T-cell (primary cell): ENCODE results near the gene GPNMB. TPM values are rescaled to one million over a fixed set of nuclear protein-coding genes. Genes with fewer than 3 reads are reported as not detected.

Experiments
- ATAC-seq, 4 experiments: fragments of 200-7000 bp in 3 of 4; fragments of 150-1000 bp in 1 of 4; cut with Tn5 transposase; replicated peaks in 1 of 4; 1 replicate in 3 of 4; 2 replicates in 1 of 4; pipeline ENCODE4 v1.10.0; 2021; ENCODE audit warnings: moderate library complexity in 3 of 4, mild to moderate bottlenecking in 2 of 4, moderate number of reproducible peaks in 1 of 4
- CTCF ChIA-PET, 2 donors: fragments of 300-600 bp; sonication (Branson Sonifier 250); formaldehyde crosslinking; loops; one replicate each; lab custom pipeline; 2022; ENCODE audit warnings: antibody characterized with exemption in 2 of 2; lab: Charles Lee
- POLR2A ChIA-PET, 2 donors: fragments of 300-600 bp; sonication (Branson Sonifier 250); formaldehyde crosslinking; loops; one replicate each; lab custom pipeline; 2022; ENCODE audit warnings: antibody characterized with exemption in 2 of 2; lab: Charles Lee
- DNase-seq, 35 experiments: peaks; one replicate each; pipeline versions ENCODE4 v3.0.0 to v3.0.0-alpha.2; 2013 to 2023
- H3K27ac ChIP-seq: one replicate; pipeline ENCODE4 v1.5.1; 2013; ENCODE audit warnings: low read length
- H3K27me3 ChIP-seq, 2 experiments: replicated peaks in 1 of 2; 1 replicate in 1 of 2; 2 replicates in 1 of 2; pipeline versions ENCODE4 v1.6.1 to v1.7.0; 2013; ENCODE audit warnings: low read length in 1 of 2, mixed read lengths in 1 of 2; ENCODE audit not compliant: control insufficient read depth in 2 of 2, insufficient read depth in 2 of 2; ENCODE audit errors: extremely low read depth in 1 of 2
- H3K36me3 ChIP-seq, 2 donors: 1 replicate in 1 of 2; 2 replicates in 1 of 2; pipeline versions ENCODE4 v1.6.1 to v1.7.0; 2013; ENCODE audit warnings: low read length in 1 of 2; ENCODE audit not compliant: control insufficient read depth in 2 of 2, insufficient read depth in 1 of 2; ENCODE audit errors: extremely low read depth in 1 of 2
- H3K4me1 ChIP-seq, 2 experiments: 1 replicate in 1 of 2; 2 replicates in 1 of 2; pipeline versions ENCODE4 v1.6.1 to v1.7.0; 2013; ENCODE audit warnings: low read length in 2 of 2, mixed read lengths in 1 of 2; ENCODE audit not compliant: insufficient read depth in 2 of 2, control insufficient read depth in 1 of 2; ENCODE audit errors: extremely low read depth in 1 of 2
- H3K4me3 ChIP-seq, 2 donors: 1 replicate in 1 of 2; 2 replicates in 1 of 2; pipeline versions ENCODE4 v1.5.1 to v1.7.0; 2013; ENCODE audit warnings: mild to moderate bottlenecking in 2 of 2, low read length in 1 of 2, moderate library complexity in 1 of 2; ENCODE audit not compliant: control insufficient read depth in 1 of 2; ENCODE audit errors: extremely low read depth in 1 of 2
- H3K9me3 ChIP-seq: 2 replicates; pipeline ENCODE4 v1.7.0; 2013
- H3K27ac Mint-ChIP-seq, 2 donors: one replicate each; pipeline ENCODE4 v1.8.0; 2020 to 2021; ENCODE audit warnings: mild to moderate bottlenecking in 2 of 2, mixed read lengths in 2 of 2
- H3K27me3 Mint-ChIP-seq, 2 donors: one replicate each; pipeline ENCODE4 v1.8.0; 2021 to 2022; ENCODE audit warnings: mixed read lengths in 2 of 2
- H3K36me3 Mint-ChIP-seq: one replicate; pipeline ENCODE4 v1.8.0; 2021; ENCODE audit warnings: mixed read lengths
- H3K4me1 Mint-ChIP-seq, 3 donors: one replicate each; pipeline ENCODE4 v1.8.0; 2020 to 2022; ENCODE audit warnings: mixed read lengths in 3 of 3, mild to moderate bottlenecking in 1 of 3
- H3K4me3 Mint-ChIP-seq, 3 donors: one replicate each; pipeline ENCODE4 v1.8.0; 2020 to 2022; ENCODE audit warnings: mild to moderate bottlenecking in 3 of 3, mixed read lengths in 3 of 3, moderate library complexity in 3 of 3
- H3K9me3 Mint-ChIP-seq, 3 donors: one replicate each; pipeline ENCODE4 v1.8.0; 2020 to 2022; ENCODE audit warnings: mixed read lengths in 3 of 3
- WGBS: methylation state at CpG from one replicate; pipeline ENCODE4 v1.1.5; 2013; ENCODE audit warnings: missing lambda C conversion rate; ENCODE audit not compliant: insufficient coverage; 5-methylcytosine and 5-hydroxymethylcytosine counted together
- total RNA-seq, 35 experiments: library from RNA in 6 of 35; stranded (reverse) in 6 of 35; fragments of 120-200 nt in 1 of 35; gene quantifications; one replicate each; pipeline versions ENCODE4 v1.2.1 to v1.2.4 and lab custom pipeline; 2013 to 2026

The GPNMB gene
- total RNA-seq, 5 donors from 2014 or later (not counting 1 experiment from before 2014, with no cell fraction given) = 0.76 to 1.4 (median 0.82) TPM; not detected in 2

GRCh38 chr7:23268746-23269145 is 22.2 kb downstream of the GPNMB start:
- WGBS = 76% methylated on average over 3 of the region's 4 CpGs
- H3K4me1 ChIP-seq = peaks cover 0 to 7% of the 10 kb centered on the region in 2 experiments

GRCh38 chr7:23272275-23272674 is 25.7 kb downstream of the GPNMB start:
- H3K27ac ChIP-seq = no peak overlapping the region
- H3K27me3 Mint-ChIP-seq = peaks cover 4 to 13% of the 10 kb centered on the region in 2 donors
- CTCF ChIA-PET = interaction anchor here (0.6 to 4.4 kb wide), 29 partner anchors 9 to 443 kb away, joined by 3 to 41 read pairs (median 4); partner anchors contain the start of genes MALSU1 (in 1 of the 2) and NUP42 (in 1 of the 2)
- ATAC-seq (no peak), DNase-seq (no peak)
- POLR2A ChIA-PET = no interaction called here
- WGBS = 100% methylated on average over 2 of the region's 2 CpGs
- H3K4me1 Mint-ChIP-seq = peaks cover 7 to 15% (median 13%) of the 10 kb centered on the region in 3 donors
- H3K9me3 ChIP-seq = no peaks in the 10 kb centered on the region
- H3K36me3 Mint-ChIP-seq = no peaks in the 10 kb centered on the region
- no peak overlapping the region for H3K4me3 ChIP-seq
- no peak overlapping the region for H3K4me3 Mint-ChIP-seq
- H3K27me3 ChIP-seq = peaks cover 0 to 8% of the 10 kb centered on the region in 2 experiments
- peaks cover 0 to 7% of the 10 kb centered on the region in 2 experiments for H3K4me1 ChIP-seq
- H3K27ac Mint-ChIP-seq = no peak overlapping the region
- no peaks in the 10 kb centered on the region for H3K9me3 Mint-ChIP-seq
- H3K36me3 ChIP-seq = no peaks in the 10 kb centered on the region

More at GRCh38 chr7:23268746-23269145, 22.2 kb downstream of the GPNMB start:
- Mint-ChIP-seq H3K9me3 (no peaks in the 10 kb centered on the region), H3K36me3 (no peaks in the 10 kb centered on the region), H3K4me1 (peaks cover 7 to 15% (median 13%) of the 10 kb centered on the region in 3 donors), H3K27ac (no peak overlapping the region), H3K4me3 (no peak overlapping the region), H3K27me3 (peaks cover 4 to 13% of the 10 kb centered on the region in 2 donors)
- Histone ChIP-seq H3K27me3 (peaks cover 0 to 15% of the 10 kb centered on the region in 2 experiments), H3K27ac (no peak overlapping the region), H3K4me3 (no peak overlapping the region), H3K36me3 (no peaks in the 10 kb centered on the region), H3K9me3 (no peaks in the 10 kb centered on the region)
- POLR2A ChIA-PET = no interaction called here
- CTCF ChIA-PET = interaction anchor here (0.6 to 1.7 kb wide), 4 partner anchors 9 to 252 kb away, joined by 3 to 4 read pairs (median 3); no protein-coding TSS in a partner anchor
- DNase-seq (no peak), ATAC-seq (no peak)

- H3K27me3 Mint-ChIP-seq = peaks cover 4 to 13% of the 10 kb centered on the region in 2 donors
- 0% methylated on average over 2 of the region's 11 CpGs for WGBS
- no peak overlapping the region for H3K27ac Mint-ChIP-seq
- no peaks in the 10 kb centered on the region for H3K9me3 ChIP-seq
- peak; percentile 98 to 99 (median 98) for ATAC-seq
- peaks cover 7 to 15% (median 13%) of the 10 kb centered on the region in 3 donors for H3K4me1 Mint-ChIP-seq
- DNase-seq = peak; percentile 67 to 92 (median 84)
- peaks cover 0 to 7% of the 10 kb centered on the region in 2 experiments for H3K4me1 ChIP-seq
- peak overlapping the region; percentile 46 to 50 (median 47) for H3K4me3 Mint-ChIP-seq
- peaks cover 0 to 8% of the 10 kb centered on the region in 2 experiments for H3K27me3 ChIP-seq
- no peak overlapping the region for H3K4me3 ChIP-seq
- ChIA-PET CTCF (interaction anchor here (0.5 to 4.4 kb wide), 44 partner anchors 10 to 1813 kb away, joined by 3 to 41 read pairs (median 4); partner anchors contain the start of genes MALSU1 (in 1 of the 2) and NUP42 (in 1 of the 2)), POLR2A (interaction anchor here in 1 of 2 donors (0.5 to 0.6 kb wide), 2 partner anchors 413 to 1294 kb away, joined by 3 to 5 read pairs; no protein-coding TSS in a partner anchor)
- no peaks in the 10 kb centered on the region for H3K36me3 Mint-ChIP-seq
- H3K36me3 ChIP-seq = no peaks in the 10 kb centered on the region
- H3K9me3 Mint-ChIP-seq = no peaks in the 10 kb centered on the region
- H3K27ac ChIP-seq = no peak overlapping the region
Measured at GRCh38 chr7:23273141-23273599, 26.6 kb downstream of the GPNMB start.

DNA sequence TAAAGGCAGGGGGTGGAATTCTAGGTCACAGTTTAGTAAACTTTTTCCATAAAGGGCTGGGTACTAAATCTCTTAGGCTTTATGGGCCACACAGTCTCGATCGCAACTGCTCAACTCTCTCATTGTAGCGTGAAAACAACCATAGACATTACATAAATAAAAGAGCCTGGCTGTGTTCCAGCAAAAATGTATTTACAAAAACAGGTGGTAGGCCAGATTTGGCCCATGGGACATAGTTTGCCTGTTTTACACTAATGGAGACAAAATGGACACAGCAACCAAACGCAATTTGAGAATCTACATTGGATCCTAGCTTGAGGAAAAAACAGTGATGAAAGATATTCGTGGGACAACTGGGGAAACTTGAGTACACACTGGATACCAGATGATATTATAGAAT is 29.3 kb downstream of the GPNMB start:
- no peaks in the 10 kb centered on the region for H3K36me3 ChIP-seq
- Mint-ChIP-seq H3K27me3 (peaks cover 0 to 3% of the 10 kb centered on the region in 2 donors), H3K4me1 (peaks cover 7 to 15% (median 13%) of the 10 kb centered on the region in 3 donors), H3K27ac (no peak overlapping the region), H3K4me3 (no peak overlapping the region), H3K9me3 (no peaks in the 10 kb centered on the region), H3K36me3 (no peaks in the 10 kb centered on the region)
- ChIA-PET POLR2A (no interaction called here), CTCF (interaction anchor here (0.6 to 2.1 kb wide), 6 partner anchors 12 to 44 kb away, joined by 3 to 8 read pairs (median 4); no protein-coding TSS in a partner anchor)
- DNase-seq = no peak
- ATAC-seq = no peak
- peaks cover 0 to 7% of the 10 kb centered on the region in 2 experiments for H3K4me1 ChIP-seq
- H3K27me3 ChIP-seq = peaks cover 0 to 7% of the 10 kb centered on the region in 2 experiments
- no peaks in the 10 kb centered on the region for H3K9me3 ChIP-seq
- no peak overlapping the region for H3K4me3 ChIP-seq
- H3K27ac ChIP-seq = no peak overlapping the region
- 100% methylated on average over 1 of the region's 5 CpGs for WGBS

GRCh38 chr7:23276376-23276775 is 29.8 kb downstream of the GPNMB start:
- no peak overlapping the region for H3K27ac Mint-ChIP-seq
- H3K4me1 Mint-ChIP-seq = peaks cover 7 to 15% (median 13%) of the 10 kb centered on the region in 3 donors
- ChIA-PET POLR2A (no interaction called here), CTCF (interaction anchor here (0.9 to 2.1 kb wide), 6 partner anchors 10 to 33 kb away, joined by 3 to 8 read pairs (median 4); no protein-coding TSS in a partner anchor)
- H3K27ac ChIP-seq = no peak overlapping the region
- no peaks in the 10 kb centered on the region for H3K9me3 ChIP-seq
- ATAC-seq (no peak), DNase-seq (no peak)
- 75% methylated on average over 2 of the region's 5 CpGs for WGBS
- H3K36me3 ChIP-seq = no peaks in the 10 kb centered on the region
- no peak overlapping the region for H3K4me3 Mint-ChIP-seq
- H3K27me3 ChIP-seq = peaks cover 0 to 7% of the 10 kb centered on the region in 2 experiments
- H3K36me3 Mint-ChIP-seq = no peaks in the 10 kb centered on the region
- H3K4me1 ChIP-seq = peaks cover 0 to 7% of the 10 kb centered on the region in 2 experiments
- peaks cover 0 to 3% of the 10 kb centered on the region in 2 donors for H3K27me3 Mint-ChIP-seq
- H3K9me3 Mint-ChIP-seq = no peaks in the 10 kb centered on the region
- H3K4me3 ChIP-seq = no peak overlapping the region

GRCh38 chr7:23276947-23277346 is 30.4 kb downstream of the GPNMB start:
- Histone ChIP-seq H3K4me1 (peaks cover 0 to 7% of the 10 kb centered on the region in 2 experiments), H3K36me3 (no peaks in the 10 kb centered on the region), H3K27me3 (peaks cover 0 to 7% of the 10 kb centered on the region in 2 experiments), H3K9me3 (no peaks in the 10 kb centered on the region), H3K4me3 (no peak overlapping the region), H3K27ac (no peak overlapping the region)
- DNase-seq (no peak), ATAC-seq (no peak)
- Mint-ChIP-seq H3K9me3 (no peaks in the 10 kb centered on the region), H3K4me1 (peaks cover 7 to 15% (median 13%) of the 10 kb centered on the region in 3 donors), H3K27me3 (peaks cover 0 to 3% of the 10 kb centered on the region in 2 donors), H3K4me3 (no peak overlapping the region), H3K27ac (no peak overlapping the region), H3K36me3 (no peaks in the 10 kb centered on the region)
- no CpG with 5 or more reads among the region's 3 CpGs for WGBS
- ChIA-PET POLR2A (no interaction called here), CTCF (interaction anchor here in 1 of 2 donors (0.6 to 2.1 kb wide), 7 partner anchors 9 to 1070 kb away, joined by 3 to 8 read pairs (median 4); no protein-coding TSS in a partner anchor)
